B cell (primary cell): ENCODE measurements around the gene ARHGAP6. TPM values are rescaled to one million over a fixed set of nuclear protein-coding genes. Genes with fewer than 3 reads are reported as not detected.

ENCODE experiments used
- ATAC-seq: fragments of 200-7000 bp; cut with Tn5 transposase; one replicate; pipeline ENCODE4 v1.10.0; 2021; ENCODE audit warnings: low read depth, mild to moderate bottlenecking, moderate number of reproducible peaks, moderate library complexity
- CTCF ChIA-PET: fragments of 350-600 bp; sonication (Branson Sonifier 250); formaldehyde crosslinking; loops from one replicate; lab custom pipeline; 2021; ENCODE audit warnings: antibody characterized with exemption, inconsistent platforms; lab: Charles Lee
- POLR2A ChIA-PET: fragments of 350-600 bp; sonication (Branson Sonifier 250); formaldehyde crosslinking; loops from one replicate; lab custom pipeline; 2021; ENCODE audit warnings: antibody characterized with exemption; lab: Charles Lee
- DNase-seq: peaks from one replicate; pipeline ENCODE4 v3.0.0; 2013
- H2AFZ ChIP-seq: 2 replicates; pipeline ENCODE4 v1.6.1; 2012; ENCODE audit warnings: mild to moderate bottlenecking, low read depth, low read length; ENCODE audit not compliant: insufficient read depth, poor library complexity, severe bottlenecking
- H3K27ac ChIP-seq, 2 donors: 1 replicate in 1 of 2; 2 replicates in 1 of 2; pipeline ENCODE4 v1.5.1; 2012 to 2013; ENCODE audit warnings: low read length in 2 of 2, mild to moderate bottlenecking in 2 of 2, moderate library complexity in 1 of 2
- H3K27me3 ChIP-seq, 4 experiments: fragments of 200-600 bp in 1 of 4; sonication (generic) in 1 of 4; replicated peaks in 1 of 4; 1 replicate in 2 of 4; 2 replicates in 2 of 4; pipeline versions ENCODE4 v1.6.1 to v1.7.0; 2013 to 2016; ENCODE audit warnings: low read length in 3 of 4, mild to moderate bottlenecking in 2 of 4, mixed read lengths in 1 of 4, moderate library complexity in 1 of 4; ENCODE audit not compliant: insufficient read depth in 4 of 4, control insufficient read depth in 3 of 4; ENCODE audit errors: control extremely low read depth in 1 of 4
- H3K36me3 ChIP-seq, 2 experiments: replicated peaks in 1 of 2; 1 replicate in 1 of 2; 2 replicates in 1 of 2; pipeline versions ENCODE4 v1.6.1 to v1.7.1; 2013; ENCODE audit warnings: low read length in 1 of 2; ENCODE audit not compliant: insufficient read depth in 2 of 2, control insufficient read depth in 1 of 2; ENCODE audit errors: control extremely low read depth in 1 of 2, extremely low read depth in 1 of 2
- H3K4me1 ChIP-seq, 2 donors: fragments of 200-600 bp in 1 of 2; sonication (generic) in 1 of 2; 1 replicate in 1 of 2; 2 replicates in 1 of 2; pipeline versions ENCODE4 v1.5.1 to v1.6.1; 2013 to 2017; ENCODE audit warnings: low read length in 2 of 2; ENCODE audit not compliant: control insufficient read depth in 2 of 2, insufficient read depth in 2 of 2
- H3K4me2 ChIP-seq: replicated peaks from 2 replicates; pipeline ENCODE3; 2012; ENCODE audit warnings: mild to moderate bottlenecking, low read depth, low read length; ENCODE audit not compliant: poor library complexity, severe bottlenecking
- H3K4me3 ChIP-seq, 5 experiments: fragments of 200-600 bp in 1 of 5; sonication (generic) in 1 of 5; 1 replicate in 3 of 5; 2 replicates in 2 of 5; pipeline versions ENCODE4 v1.5.1 to v1.7.0; 2011 to 2016; ENCODE audit warnings: low read length in 4 of 5, mild to moderate bottlenecking in 4 of 5, low read depth in 2 of 5, control low read depth in 1 of 5, moderate library complexity in 1 of 5; ENCODE audit not compliant: insufficient read depth in 1 of 5; ENCODE audit errors: control extremely low read depth in 1 of 5, extremely low read depth in 1 of 5
- H3K79me2 ChIP-seq: fragments of 200-600 bp; sonication (generic); one replicate; pipeline ENCODE4 v1.6.0; 2016; ENCODE audit warnings: low read length; ENCODE audit not compliant: control insufficient read depth, insufficient read depth
- H3K9ac ChIP-seq: fragments of 200-600 bp; sonication (generic); 2 replicates; pipeline ENCODE4 v1.6.1; 2017; ENCODE audit warnings: mild to moderate bottlenecking, low read length, moderate library complexity
- H3K9me3 ChIP-seq, 3 donors: one replicate each; pipeline versions ENCODE4 v1.6.1 to v1.7.1; 2013; ENCODE audit warnings: low read length in 2 of 3; ENCODE audit not compliant: control insufficient read depth in 2 of 3, insufficient read depth in 1 of 3; ENCODE audit errors: control extremely low read depth in 1 of 3
- H4K20me1 ChIP-seq: 2 replicates; pipeline ENCODE4 v1.6.0; 2012; ENCODE audit warnings: mild to moderate bottlenecking, low read length; ENCODE audit not compliant: insufficient read depth, control insufficient read depth, poor library complexity, severe bottlenecking
- H3K27ac Mint-ChIP-seq: one replicate; pipeline ENCODE4 v1.8.0; 2021; ENCODE audit warnings: mixed read lengths
- H3K27me3 Mint-ChIP-seq: one replicate; pipeline ENCODE4 v1.8.0; 2021; ENCODE audit warnings: mixed read lengths
- H3K4me1 Mint-ChIP-seq: one replicate; pipeline ENCODE4 v1.8.0; 2021; ENCODE audit warnings: mixed read lengths
- H3K4me3 Mint-ChIP-seq: one replicate; pipeline ENCODE4 v1.8.0; 2021; ENCODE audit warnings: mixed read lengths
- H3K9me3 Mint-ChIP-seq: one replicate; pipeline ENCODE4 v1.8.0; 2022; ENCODE audit warnings: mixed read lengths; ENCODE audit not compliant: insufficient read depth
- EZH2 ChIP-seq: IDR thresholded peaks from 2 replicates; pipeline ENCODE4 v1.6.1; 2012; ENCODE audit warnings: borderline replicate concordance, low read depth, mild to moderate bottlenecking, moderate library complexity, low read length; ENCODE audit not compliant: insufficient read depth, poor library complexity, severe bottlenecking
- WGBS: methylation state at CpG from one replicate; pipeline ENCODE4 v1.1.5; 2013; ENCODE audit warnings: missing lambda C conversion rate; ENCODE audit not compliant: insufficient coverage; 5-methylcytosine and 5-hydroxymethylcytosine counted together
- intact Hi-C: fragments of 100-400 bp; cut with micrococcal nuclease; formaldehyde crosslinking; loops from one replicate; pipeline ENCODE4 v1.10.0; 2022
- polyA plus RNA-seq: library from polyadenylated mRNA; depleted of rRNA; stranded (reverse); fragments of >200 nt; gene quantifications from 2 replicates; pipeline ENCODE4 v1.2.3, GENCODE V29; 2012
- total RNA-seq, 2 donors: library from RNA; stranded (reverse); fragments of 120-200 nt in 1 of 2; gene quantifications; 1 replicate in 1 of 2; 2 replicates in 1 of 2; pipeline versions ENCODE4 v1.2.3 to v1.2.4, GENCODE V29; 2013 to 2022
- TF ChIP-seq, protein P1 (sequence below): fragments of 200-600 bp; IDR thresholded peaks from one replicate; pipeline ENCODE4 v1.8.0; 2022; ENCODE audit warnings: antibody characterized with exemption, mild to moderate bottlenecking

The ARHGAP6 gene
- total and polyA plus RNA-seq, 2 donors (not counting 1 experiment from before 2014, with no cell fraction given): 1.6 to 2.6 TPM

DNA sequence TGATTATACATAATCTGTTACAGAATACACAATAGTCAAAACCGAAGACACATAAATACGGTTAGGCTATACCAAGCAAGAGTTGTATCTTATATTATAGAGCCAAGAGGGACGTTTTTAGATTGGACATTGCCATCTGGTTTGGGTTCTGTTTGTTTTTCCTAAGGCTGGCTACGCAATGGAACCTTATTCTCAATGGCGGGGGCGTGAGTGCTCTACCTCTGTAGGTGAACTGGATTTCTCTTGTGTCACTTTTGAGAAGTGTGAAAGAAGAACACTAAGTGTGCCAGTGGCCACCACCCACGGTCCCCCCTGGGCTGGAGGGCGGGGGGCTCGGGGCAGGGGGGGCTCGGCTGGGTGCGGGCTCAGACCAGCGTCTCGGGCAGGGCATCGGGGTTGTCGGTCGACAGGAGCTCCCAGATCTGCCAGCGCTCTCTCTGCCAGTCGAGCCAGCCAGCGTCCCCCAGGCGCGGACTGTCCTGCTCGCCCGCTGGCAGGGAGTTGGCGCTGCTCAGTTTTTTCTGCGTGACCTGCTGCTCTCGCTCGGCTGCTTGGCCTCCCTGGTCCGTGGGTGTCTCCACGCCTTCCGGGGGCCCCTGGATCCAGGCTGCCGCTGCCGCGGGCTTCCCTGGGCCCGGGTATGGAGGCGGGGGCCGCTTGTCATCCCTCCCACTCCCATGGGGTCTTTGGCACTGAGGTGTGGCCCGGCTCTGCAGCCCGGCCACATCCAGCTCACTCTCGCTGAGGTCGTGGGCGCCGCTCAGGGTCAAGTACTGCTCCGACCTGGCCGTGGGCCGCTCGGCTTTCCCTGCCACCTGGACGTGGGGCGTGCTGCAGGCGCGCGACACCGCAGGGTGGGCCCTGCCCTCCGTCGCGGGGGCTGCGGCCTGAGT, 527.0 kb downstream of the ARHGAP6 start:
- intact Hi-C loops: no loop called here
- no peaks in the 10 kb centered on the region for H4K20me1 ChIP-seq
- no peak overlapping the region for H3K27ac ChIP-seq
- POLR2A ChIA-PET: no interaction called here
- H3K79me2 ChIP-seq: no peaks in the 10 kb centered on the region
- ATAC-seq (no peak), DNase-seq (peak; percentile 6)
- peaks cover 0 to 2% (median 0%) of the 10 kb centered on the region in 4 experiments for H3K27me3 ChIP-seq
- no peaks in the 10 kb centered on the region for H3K9me3 Mint-ChIP-seq
- no peaks in the 10 kb centered on the region for H3K27me3 Mint-ChIP-seq
- no peaks in the 10 kb centered on the region for H3K4me1 ChIP-seq
- CTCF ChIA-PET: interaction anchor here (1.4 to 5.0 kb wide), 4 partner anchors 369 to 949 kb away, joined by 3 to 39 read pairs (median 4); no protein-coding TSS in a partner anchor
- H3K4me1 Mint-ChIP-seq: no peaks in the 10 kb centered on the region
- H3K27ac Mint-ChIP-seq: no peak overlapping the region
- H2AFZ ChIP-seq: no peak overlapping the region
- peak overlapping the region; percentile 44 for H3K4me2 ChIP-seq
- H3K4me3 Mint-ChIP-seq: no peak overlapping the region
- WGBS: 50% methylated on average over 43 of the region's 56 CpGs
- no peak overlapping the region for H3K4me3 ChIP-seq
- H3K9me3 ChIP-seq: no peaks in the 10 kb centered on the region
- H3K9ac ChIP-seq: no peak overlapping the region
- H3K36me3 ChIP-seq: no peaks in the 10 kb centered on the region
- TF ChIP-seq EZH2: no peak
- TF ChIP-seq, protein P1, sequence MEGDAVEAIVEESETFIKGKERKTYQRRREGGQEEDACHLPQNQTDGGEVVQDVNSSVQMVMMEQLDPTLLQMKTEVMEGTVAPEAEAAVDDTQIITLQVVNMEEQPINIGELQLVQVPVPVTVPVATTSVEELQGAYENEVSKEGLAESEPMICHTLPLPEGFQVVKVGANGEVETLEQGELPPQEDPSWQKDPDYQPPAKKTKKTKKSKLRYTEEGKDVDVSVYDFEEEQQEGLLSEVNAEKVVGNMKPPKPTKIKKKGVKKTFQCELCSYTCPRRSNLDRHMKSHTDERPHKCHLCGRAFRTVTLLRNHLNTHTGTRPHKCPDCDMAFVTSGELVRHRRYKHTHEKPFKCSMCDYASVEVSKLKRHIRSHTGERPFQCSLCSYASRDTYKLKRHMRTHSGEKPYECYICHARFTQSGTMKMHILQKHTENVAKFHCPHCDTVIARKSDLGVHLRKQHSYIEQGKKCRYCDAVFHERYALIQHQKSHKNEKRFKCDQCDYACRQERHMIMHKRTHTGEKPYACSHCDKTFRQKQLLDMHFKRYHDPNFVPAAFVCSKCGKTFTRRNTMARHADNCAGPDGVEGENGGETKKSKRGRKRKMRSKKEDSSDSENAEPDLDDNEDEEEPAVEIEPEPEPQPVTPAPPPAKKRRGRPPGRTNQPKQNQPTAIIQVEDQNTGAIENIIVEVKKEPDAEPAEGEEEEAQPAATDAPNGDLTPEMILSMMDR: no peak
